Hepatocyte (in vitro differentiated cells): ENCODE measurements around the gene CDK13. TPM values are rescaled to one million over a fixed set of nuclear protein-coding genes. Genes with fewer than 3 reads are reported as not detected.
A peak's percentile ranks its signal among the peaks of the same experiment; 100 is the strongest.

Experiments used
- DNase-seq: peaks from one replicate; pipeline ENCODE4 v3.0.0-alpha.2; 2016; ENCODE audit warnings: low spot score
- H2AFZ ChIP-seq: fragments of 200-600 bp; sonication (generic); 2 replicates; pipeline ENCODE4 v1.6.0; 2016; ENCODE audit warnings: antibody characterized with exemption, mild to moderate bottlenecking
- H3K27ac ChIP-seq: fragments of 200-600 bp; sonication (generic); 2 replicates; pipeline ENCODE4 v1.5.1; 2016; ENCODE audit warnings: mild to moderate bottlenecking
- H3K27me3 ChIP-seq: fragments of 200-600 bp; sonication (generic); 2 replicates; pipeline ENCODE4 v1.6.1; 2016
- H3K36me3 ChIP-seq: fragments of 200-600 bp; sonication (generic); replicated peaks from 2 replicates; pipeline ENCODE4 v1.5.1; 2016; ENCODE audit warnings: low read depth; ENCODE audit not compliant: insufficient read depth
- H3K4me1 ChIP-seq: fragments of 200-600 bp; sonication (generic); 2 replicates; pipeline ENCODE4 v1.5.1; 2016; ENCODE audit warnings: mild to moderate bottlenecking, moderate library complexity; ENCODE audit not compliant: insufficient read depth
- H3K4me2 ChIP-seq: fragments of 200-600 bp; sonication (generic); 2 replicates; pipeline ENCODE4 v1.6.0; 2016
- H3K4me3 ChIP-seq: fragments of 200-600 bp; sonication (generic); 2 replicates; pipeline ENCODE4 v1.5.1; 2016; ENCODE audit warnings: mild to moderate bottlenecking
- H3K79me2 ChIP-seq: fragments of 200-600 bp; sonication (generic); 2 replicates; pipeline ENCODE4 v1.6.0; 2017; ENCODE audit warnings: mild to moderate bottlenecking
- H3K9me2 ChIP-seq: fragments of 200-600 bp; sonication (generic); replicated peaks from 2 replicates; pipeline ENCODE4 v1.6.0; 2017; ENCODE audit warnings: mild to moderate bottlenecking; ENCODE audit not compliant: insufficient read depth
- H3K9me3 ChIP-seq: fragments of 200-600 bp; sonication (generic); 2 replicates; pipeline ENCODE4 v1.5.1; 2016; ENCODE audit warnings: low read depth, mild to moderate bottlenecking
- H4K20me1 ChIP-seq: fragments of 200-600 bp; sonication (generic); 2 replicates; pipeline ENCODE4 v1.6.0; 2016; ENCODE audit warnings: mild to moderate bottlenecking; ENCODE audit not compliant: insufficient read depth, poor library complexity, severe bottlenecking
- CTCF ChIP-seq: fragments of 200-600 bp; sonication (generic); IDR thresholded peaks from 2 replicates; pipeline ENCODE4 v1.5.1; 2016; ENCODE audit warnings: antibody characterized with exemption, mild to moderate bottlenecking; ENCODE audit not compliant: poor library complexity
- EZH2 ChIP-seq: fragments of 200-600 bp; sonication (generic); IDR thresholded peaks from 2 replicates; pipeline ENCODE4 v1.6.1; 2016; ENCODE audit warnings: antibody characterized with exemption, mild to moderate bottlenecking, borderline replicate concordance
- EZH2phosphoT487 ChIP-seq: fragments of 200-600 bp; sonication (generic); IDR thresholded peaks from one replicate; pipeline ENCODE4 v1.6.1; 2018; ENCODE audit warnings: antibody characterized with exemption, mild to moderate bottlenecking, low read depth, moderate library complexity; ENCODE audit not compliant: unreplicated experiment, severe bottlenecking
- WGBS: methylation state at CpG from one replicate; pipeline ENCODE4 v1.1.6; 2016; ENCODE audit warnings: low lambda C conversion rate; ENCODE audit errors: missing lambda C conversion rate; 5-methylcytosine and 5-hydroxymethylcytosine counted together
- polyA plus RNA-seq: library from polyadenylated mRNA; unstranded; fragments of >200 nt; fragmentation: Nextera tagmentation; extraction: Ambion mirVana; gene quantifications from 2 replicates; pipeline ENCODE4 v1.2.1, GENCODE V29; 2016
- total RNA-seq: library from RNA; depleted of rRNA; stranded (reverse); fragments of >200 nt; gene quantifications from 2 replicates; pipeline ENCODE4 v1.2.3, GENCODE V29; 2014

Gene CDK13
- total and polyA plus RNA-seq, 2 experiments from 2014 or later, result 36.1 to 76.0 TPM

GRCh38 chr7:39950473-39951225 lies 593 bp downstream of the CDK13 start:
- DNase-seq, result peak; percentile 65
- WGBS, result 3% methylated on average over 66 of the region's 93 CpGs

GRCh38 chr7:39951226-39952194 lies 1.5 kb downstream of the CDK13 start:
- Histone ChIP-seq H3K27me3 (no peaks in the 10 kb centered on the region), H3K27ac (peak overlapping the region; percentile 98), H3K4me1 (peaks cover 31% of the 10 kb centered on the region), H2AFZ (no peak overlapping the region), H3K4me3 (peak overlapping the region; percentile 47), H3K36me3 (no peaks in the 10 kb centered on the region), H3K79me2 (peaks cover 72% of the 10 kb centered on the region), H3K4me2 (peak overlapping the region; percentile 83), H3K9me2 (no peaks in the 10 kb centered on the region), H4K20me1 (peaks cover 53% of the 10 kb centered on the region), H3K9me3 (no peaks in the 10 kb centered on the region)
- TF ChIP-seq EZH2phosphoT487, result no peak
- peak; percentile 48 for TF ChIP-seq CTCF
- no peak for TF ChIP-seq EZH2
- DNase-seq, result peak; percentile 83
- whole genome bisulfite sequencing, result under 1% methylated on average over 75 of the region's 79 CpGs

More at GRCh38 chr7:39950473-39951225, 593 bp downstream of the CDK13 start:
- Histone ChIP-seq H4K20me1 (peaks cover 45% of the 10 kb centered on the region), H3K4me3 (peak overlapping the region; percentile 47), H3K4me2 (peak overlapping the region; percentile 83), H3K9me3 (no peaks in the 10 kb centered on the region), H2AFZ (peak overlapping the region; percentile 73), H3K79me2 (peaks cover 63% of the 10 kb centered on the region), H3K4me1 (peaks cover 24% of the 10 kb centered on the region), H3K36me3 (no peaks in the 10 kb centered on the region), H3K9me2 (no peaks in the 10 kb centered on the region), H3K27ac (peak overlapping the region; percentile 98), H3K27me3 (no peaks in the 10 kb centered on the region)
- no peak for TF ChIP-seq CTCF

DNA sequence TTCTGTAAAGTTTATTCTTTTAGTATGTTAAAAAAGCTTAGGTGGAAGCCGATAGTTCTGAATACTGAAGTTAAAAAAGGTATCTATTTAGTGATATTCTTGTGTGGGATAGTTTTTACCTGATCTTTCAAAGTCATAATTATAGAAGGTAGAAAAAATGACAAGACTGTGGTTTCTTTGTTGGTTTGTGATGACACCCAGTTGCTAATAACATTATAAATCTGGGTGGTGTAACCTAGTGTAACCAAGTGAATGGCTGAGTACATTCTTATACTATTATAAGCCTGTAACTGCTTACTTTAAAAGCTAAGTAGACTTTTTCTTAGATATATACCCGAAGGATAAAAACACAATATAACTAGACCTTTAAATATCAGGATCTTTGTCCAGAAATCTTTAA lies 2.3 kb downstream of the CDK13 start:
- Histone ChIP-seq H3K9me3 (no peaks in the 10 kb centered on the region), H3K9me2 (no peaks in the 10 kb centered on the region), H3K79me2 (peaks cover 75% of the 10 kb centered on the region), H3K27ac (peak overlapping the region; percentile 98), H3K4me3 (peak overlapping the region; percentile 47), H3K27me3 (no peaks in the 10 kb centered on the region), H3K4me1 (peaks cover 31% of the 10 kb centered on the region), H4K20me1 (peaks cover 60% of the 10 kb centered on the region), H3K36me3 (no peaks in the 10 kb centered on the region), H3K4me2 (peak overlapping the region; percentile 83), H2AFZ (no peak overlapping the region)
- TF ChIP-seq EZH2phosphoT487 (no peak), CTCF (no peak), EZH2 (no peak)
- DNase-seq, result no peak
- WGBS, result 18% methylated on average over 2 of the region's 2 CpGs
